GM19023 (cell line): ENCODE data around the gene SIX4.

Experiments
- ATAC-seq: cut with Tn5 transposase; IDR thresholded peaks from one replicate; pipeline ENCODE4 v1.9.1; 2021; ENCODE audit warnings: mild to moderate bottlenecking, moderate library complexity; ENCODE audit not compliant: unreplicated experiment

Gene SIX4

DNA sequence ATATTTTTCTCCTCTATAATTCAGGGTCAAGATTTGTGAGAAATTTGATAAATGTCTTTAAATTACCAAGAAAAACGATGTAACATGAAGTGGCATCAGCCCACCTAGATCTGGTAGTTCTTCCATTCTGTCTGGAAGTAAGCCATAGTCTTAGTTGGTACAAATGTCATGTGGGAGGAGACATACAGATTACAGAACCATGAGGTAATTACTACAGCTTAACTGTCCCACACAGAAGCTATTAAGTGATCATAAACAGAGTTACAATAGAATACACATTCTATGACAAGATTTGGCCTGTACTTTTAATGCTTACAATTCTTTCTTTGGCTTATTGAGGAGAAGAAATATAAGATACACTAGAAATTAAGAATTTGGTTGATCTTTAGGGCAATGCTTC is 61.2 kb downstream of the SIX4 start:
- ATAC-seq = no peak

DNA sequence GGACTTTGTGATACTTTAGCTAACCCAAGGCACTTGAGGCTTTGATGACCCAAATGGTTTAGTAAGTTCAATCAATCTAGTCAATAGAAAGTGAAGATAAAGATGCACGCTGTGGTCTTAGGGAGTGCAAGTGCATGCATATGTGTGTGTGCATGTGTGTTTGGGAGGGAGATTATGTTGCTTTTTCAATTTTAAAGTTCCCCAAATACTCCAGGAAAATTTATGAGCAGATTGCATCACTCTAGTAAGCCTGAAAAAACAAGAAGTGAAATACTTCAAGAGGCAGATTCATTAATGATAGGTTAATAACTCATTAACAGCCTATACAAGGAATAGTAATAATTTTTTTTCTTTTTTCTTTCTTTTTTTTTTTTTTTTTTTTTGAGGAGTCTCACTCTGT is 62.4 kb downstream of the SIX4 start:
- no peak for ATAC-seq
